ENCODE measurements around the gene NKIRAS2. TPM values are rescaled to one million over a fixed set of nuclear protein-coding genes. Genes with fewer than 3 reads are reported as not detected.

Gene NKIRAS2
- total RNA-seq, 2 donors from 2014 or later: 43.8 to 46.2 TPM

GRCh38 chr17:41973408-41973811 is 46.5 kb upstream of the NKIRAS2 start:
- peaks cover 48% of the 10 kb centered on the region for H3K36me3 ChIP-seq
- H3K9me3 ChIP-seq: no peaks in the 10 kb centered on the region
- no peak for TF ChIP-seq CTCF (IDR thresholded peaks at IDR 0.05)
- no peaks in the 10 kb centered on the region for H3K27me3 ChIP-seq (replicated peaks; ENCODE audit: insufficient read depth)
- no peak overlapping the region for H3K4me3 ChIP-seq
- DNase-seq (ENCODE audit: low spot score): no peak
- ATAC-seq (ENCODE audit: insufficient number of reproducible peaks, low FRiP score, low read depth): no peak
- H3K4me1 ChIP-seq (ENCODE audit: control insufficient read depth in 1 of 2, low read depth in 2 of 2): peaks cover 0 to 31% of the 10 kb centered on the region in 2 donors
- H3K27ac ChIP-seq: no peak overlapping the region

- H3K9me3 ChIP-seq: no peaks in the 10 kb centered on the region
- peaks cover 0 to 27% of the 10 kb centered on the region in 2 donors for H3K4me1 ChIP-seq (ENCODE audit: control insufficient read depth in 1 of 2, low read depth in 2 of 2)
- no peak overlapping the region for H3K27ac ChIP-seq
- H3K27me3 ChIP-seq (replicated peaks; ENCODE audit: insufficient read depth): no peaks in the 10 kb centered on the region
- no peak overlapping the region for H3K4me3 ChIP-seq
- no peak for TF ChIP-seq CTCF (IDR thresholded peaks at IDR 0.05)
- H3K36me3 ChIP-seq: peaks cover 46% of the 10 kb centered on the region
- DNase-seq (ENCODE audit: low spot score) (no peak), ATAC-seq (ENCODE audit: insufficient number of reproducible peaks, low FRiP score, low read depth) (no peak)
These were observed 45.9 kb upstream of the NKIRAS2 start for GRCh38 chr17:41974031-41974430.

GRCh38 chr17:41974658-41975057 is 45.2 kb upstream of the NKIRAS2 start:
- Histone ChIP-seq H3K27me3 (replicated peaks; ENCODE audit: insufficient read depth) (no peaks in the 10 kb centered on the region), H3K27ac (no peak overlapping the region), H3K9me3 (no peaks in the 10 kb centered on the region), H3K4me1 (ENCODE audit: control insufficient read depth in 1 of 2, low read depth in 2 of 2) (peaks cover 0 to 20% of the 10 kb centered on the region in 2 donors), H3K36me3 (peaks cover 40% of the 10 kb centered on the region), H3K4me3 (no peak overlapping the region)
- no peak for ATAC-seq (ENCODE audit: insufficient number of reproducible peaks, low FRiP score, low read depth)
- DNase-seq (ENCODE audit: low spot score): no peak
- TF ChIP-seq CTCF (IDR thresholded peaks at IDR 0.05): no peak

- peak overlapping the region in 1 of 2 donors; percentile 45 for H3K27ac ChIP-seq
- ATAC-seq (ENCODE audit: insufficient number of reproducible peaks, low FRiP score, low read depth) (no peak), DNase-seq (ENCODE audit: low spot score) (no peak)
- no peaks in the 10 kb centered on the region for H3K27me3 ChIP-seq (replicated peaks; ENCODE audit: insufficient read depth)
- H3K4me3 ChIP-seq: no peak overlapping the region
- TF ChIP-seq CTCF (IDR thresholded peaks at IDR 0.05): no peak
- H3K9me3 ChIP-seq: no peaks in the 10 kb centered on the region
- peaks cover 43% of the 10 kb centered on the region for H3K36me3 ChIP-seq
- H3K4me1 ChIP-seq (ENCODE audit: control insufficient read depth in 1 of 2, low read depth in 2 of 2): peaks cover 0 to 19% of the 10 kb centered on the region in 2 donors
These were observed 44.5 kb upstream of the NKIRAS2 start for GRCh38 chr17:41975099-41976083.

GRCh38 chr17:41976142-41976768 is 43.6 kb upstream of the NKIRAS2 start:
- H3K36me3 ChIP-seq: peaks cover 51% of the 10 kb centered on the region
- peak overlapping the region; percentile 33 to 45 for H3K27ac ChIP-seq
- TF ChIP-seq CTCF (IDR thresholded peaks at IDR 0.05): no peak
- peaks cover 0 to 11% of the 10 kb centered on the region in 2 donors for H3K4me1 ChIP-seq (ENCODE audit: control insufficient read depth in 1 of 2, low read depth in 2 of 2)
- H3K9me3 ChIP-seq: no peaks in the 10 kb centered on the region
- DNase-seq (ENCODE audit: low spot score): no peak
- no peak for ATAC-seq (ENCODE audit: insufficient number of reproducible peaks, low FRiP score, low read depth)
- peak overlapping the region; percentile 2 for H3K4me3 ChIP-seq
- H3K27me3 ChIP-seq (replicated peaks; ENCODE audit: insufficient read depth): no peaks in the 10 kb centered on the region

Measured in thoracic aorta (tissue), 2 donors.